SK-N-SH (cell line): ENCODE results near the gene ERC1. TPM values are rescaled to one million over a fixed set of nuclear protein-coding genes. Genes with fewer than 3 reads are reported as not detected.
"Not testable (repeated sequence)": the region's sequence is repeated elsewhere in the genome, so short reads cannot be mapped to it uniquely, and the experiment has no call there.

Experiments used
- CTCF ChIA-PET: fragments of 300-600, 350-600 bp; formaldehyde crosslinking; extraction: SDS; loops from one replicate; lab custom pipeline; 2021; lab: Yijun Ruan, JAX
- POLR2A ChIA-PET: fragments of 350-600 bp; sonication (Branson Sonifier 250); formaldehyde crosslinking; extraction: SDS; loops from one replicate; lab custom pipeline; 2020; ENCODE audit warnings: antibody characterized with exemption, inconsistent platforms; lab: Yijun Ruan, JAX
- DNase-seq: peaks from one replicate; pipeline ENCODE4 v3.0.0; 2012
- H2AFZ ChIP-seq: fragments of 200-600 bp; sonication (generic); 2 replicates; pipeline ENCODE4 v1.8.1; 2016; ENCODE audit warnings: antibody characterized with exemption, mild to moderate bottlenecking, low read depth
- H3F3A ChIP-seq: fragments of 200-600 bp; sonication (generic); replicated peaks from 2 replicates; pipeline ENCODE3; 2016; ENCODE audit warnings: antibody characterized with exemption, mild to moderate bottlenecking; ENCODE audit not compliant: insufficient read depth
- H3K27ac ChIP-seq, 2 experiments: fragments of 200-500 bp in 1 of 2; fragments of 200-600 bp in 1 of 2; sonication (Bioruptor generic) in 1 of 2; sonication (generic), shearing (Covaris generic) in 1 of 2; 2 replicates each; pipeline versions ENCODE4 v1.5.1 to v1.6.1; 2014 to 2016; ENCODE audit warnings: low read depth in 2 of 2, inconsistent platforms in 1 of 2, low read length in 1 of 2, mild to moderate bottlenecking in 1 of 2, mixed read lengths in 1 of 2
- H3K27me3 ChIP-seq: fragments of 200-600 bp; sonication (generic), shearing (Covaris generic); 2 replicates; pipeline ENCODE4 v1.6.1; 2016; ENCODE audit warnings: mixed run types; ENCODE audit not compliant: insufficient read depth
- H3K36me3 ChIP-seq, 2 experiments: fragments of 200-500 bp in 1 of 2; fragments of 200-600 bp in 1 of 2; sonication (Bioruptor generic) in 1 of 2; sonication (generic) in 1 of 2; replicated peaks in 1 of 2; 2 replicates each; pipeline versions ENCODE3 to v1.5.1; 2014 to 2016; ENCODE audit warnings: low read length in 1 of 2, mild to moderate bottlenecking in 1 of 2; ENCODE audit not compliant: insufficient read depth in 2 of 2, control insufficient read depth in 1 of 2
- H3K4me1 ChIP-seq, 2 experiments: fragments of 200-500 bp in 1 of 2; fragments of 200-600 bp in 1 of 2; sonication (Bioruptor generic) in 1 of 2; sonication (generic), shearing (Covaris generic) in 1 of 2; 2 replicates each; pipeline versions ENCODE4 v1.5.1 to v1.6.1; 2014 to 2016; ENCODE audit warnings: low read depth in 1 of 2, low read length in 1 of 2, mixed run types in 1 of 2; ENCODE audit not compliant: insufficient read depth in 2 of 2, control insufficient read depth in 1 of 2
- H3K4me2 ChIP-seq: fragments of 200-600 bp; sonication (generic), shearing (Covaris generic); 2 replicates; pipeline ENCODE4 v1.6.1; 2017; ENCODE audit warnings: mixed run types
- H3K4me3 ChIP-seq, 2 experiments: fragments of 200-500 bp in 1 of 2; fragments of 200-600 bp in 1 of 2; sonication (Bioruptor generic) in 1 of 2; sonication (generic), shearing (Covaris generic) in 1 of 2; 2 replicates each; pipeline versions ENCODE4 v1.5.1 to v1.8.1; 2014 to 2016; ENCODE audit warnings: low read depth in 2 of 2, inconsistent platforms in 1 of 2, low read length in 1 of 2, mild to moderate bottlenecking in 1 of 2, mixed read lengths in 1 of 2, moderate library complexity in 1 of 2
- H3K79me2 ChIP-seq: fragments of 200-600 bp; sonication (generic); 2 replicates; pipeline ENCODE4 v1.8.1; 2017; ENCODE audit warnings: mild to moderate bottlenecking; ENCODE audit not compliant: insufficient read depth
- H3K9ac ChIP-seq: fragments of 200-600 bp; sonication (generic); 2 replicates; pipeline ENCODE4 v1.6.1; 2017; ENCODE audit warnings: mixed run types
- H3K9me2 ChIP-seq: fragments of 200-600 bp; sonication (generic); 2 replicates; pipeline ENCODE4 v1.6.1; 2017; ENCODE audit warnings: mixed run types
- H3K9me3 ChIP-seq: fragments of 200-600 bp; sonication (generic); 2 replicates; pipeline ENCODE4 v1.6.1; 2017; ENCODE audit warnings: mixed run types, mild to moderate bottlenecking, moderate library complexity
- H4K20me1 ChIP-seq: fragments of 200-600 bp; sonication (generic); 2 replicates; pipeline ENCODE4 v1.6.1; 2017; ENCODE audit warnings: mild to moderate bottlenecking, mixed run types; ENCODE audit not compliant: insufficient read depth
- EZH2phosphoT487 ChIP-seq: fragments of 200-600 bp; sonication (generic); IDR thresholded peaks from 2 replicates; pipeline ENCODE4 v1.6.1; 2017; ENCODE audit warnings: low read depth, mixed run types, mild to moderate bottlenecking, antibody characterized with exemption, moderate library complexity, borderline replicate concordance
- FOSL2 ChIP-seq: IDR thresholded peaks from 2 replicates; pipeline ENCODE4 v1.4.0; 2012; ENCODE audit warnings: low read depth, mild to moderate bottlenecking, moderate library complexity, borderline replicate concordance
- GATA2 ChIP-seq: sonication (generic); formaldehyde crosslinking; IDR thresholded peaks from 2 replicates; pipeline ENCODE4 v1.5.0; 2020; ENCODE audit warnings: mild to moderate bottlenecking, missing genetic modification reagents
- MEF2A ChIP-seq: IDR thresholded peaks from 2 replicates; pipeline ENCODE4 v1.4.0; 2012; ENCODE audit warnings: low read depth, borderline replicate concordance
- PBX3 ChIP-seq: IDR thresholded peaks from 2 replicates; pipeline ENCODE4; 2012
- RXRA ChIP-seq: IDR thresholded peaks from 2 replicates; pipeline ENCODE4 v1.4.0; 2012; ENCODE audit warnings: low read depth, mild to moderate bottlenecking, borderline replicate concordance
- SIN3A ChIP-seq: IDR thresholded peaks from 2 replicates; pipeline ENCODE4 v1.6.1; 2012; ENCODE audit warnings: low read depth, mild to moderate bottlenecking, low read length, moderate library complexity, borderline replicate concordance
- WGBS: methylation state at CpG from one replicate; pipeline ENCODE4 v1.1.6; 2017; ENCODE audit warnings: low lambda C conversion rate; 5-methylcytosine and 5-hydroxymethylcytosine counted together
- polyA plus RNA-seq, 3 experiments: library from polyadenylated mRNA; depleted of rRNA; stranded (reverse); fragments of >200 nt; gene quantifications; 2 replicates each; pipeline ENCODE4 v1.2.3, GENCODE V29; 2012
- TF ChIP-seq, protein P1 (sequence below): fragments of 150-350 bp; IDR thresholded peaks from 2 replicates; pipeline ENCODE4 v1.6.1; 2016; ENCODE audit warnings: mild to moderate bottlenecking, low read depth, low read length

Gene ERC1
- polyA plus RNA-seq, 1 of the 3 experiments (the other 2 are of a cell fraction): 7.5 TPM

- Histone ChIP-seq H3K79me2 (peaks cover 88% of the 10 kb centered on the region), H3F3A (no peaks in the 10 kb centered on the region), H3K9me2 (no peaks in the 10 kb centered on the region), H3K4me2 (no peak overlapping the region), H2AFZ (no peak overlapping the region), H4K20me1 (no peaks in the 10 kb centered on the region), H3K27me3 (no peaks in the 10 kb centered on the region), H3K9me3 (no peaks in the 10 kb centered on the region), H3K36me3 (no peaks in the 10 kb centered on the region), H3K27ac (no peak overlapping the region), H3K9ac (no peak overlapping the region), H3K4me3 (no peak overlapping the region), H3K4me1 (no peaks in the 10 kb centered on the region; a peak in 1 of 4 replicates)
- DNase-seq: no peak
- ChIA-PET CTCF (interaction anchor here (0.6 kb wide), 1 partner anchor 106 kb away, joined by 3 read pairs; no protein-coding TSS in a partner anchor), POLR2A (no interaction called here)
- no peak for TF ChIP-seq GATA2 (CRISPR knock-in tag)
- WGBS: 95% methylated on average over 2 of the region's 2 CpGs
Observed at GRCh38 chr12:1099158-1099557, 108.1 kb downstream of the ERC1 start.

DNA sequence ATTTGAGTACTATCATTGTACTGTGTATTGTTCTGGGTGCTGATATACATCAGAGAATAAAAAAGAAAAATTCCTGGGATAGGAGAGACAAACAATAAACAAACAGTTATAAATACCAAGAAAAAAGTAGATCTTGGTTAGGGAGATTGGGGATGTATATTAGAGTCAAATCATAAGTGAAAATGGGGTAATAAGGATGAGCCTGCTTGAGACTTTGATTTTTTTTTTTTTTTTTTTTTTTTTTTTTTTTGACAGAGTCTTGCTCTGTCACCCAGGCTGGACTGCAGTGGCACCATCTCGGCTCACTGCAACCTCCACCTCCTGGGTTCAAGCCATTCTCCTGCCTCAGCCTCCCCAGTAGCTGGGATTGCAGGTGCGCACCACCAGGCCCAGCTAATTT lies 108.6 kb downstream of the ERC1 start:
- 97% methylated on average over 2 of the region's 2 CpGs for WGBS
- POLR2A ChIA-PET, H3K4me3 ChIP-seq: not testable (repeated sequence)

DNA sequence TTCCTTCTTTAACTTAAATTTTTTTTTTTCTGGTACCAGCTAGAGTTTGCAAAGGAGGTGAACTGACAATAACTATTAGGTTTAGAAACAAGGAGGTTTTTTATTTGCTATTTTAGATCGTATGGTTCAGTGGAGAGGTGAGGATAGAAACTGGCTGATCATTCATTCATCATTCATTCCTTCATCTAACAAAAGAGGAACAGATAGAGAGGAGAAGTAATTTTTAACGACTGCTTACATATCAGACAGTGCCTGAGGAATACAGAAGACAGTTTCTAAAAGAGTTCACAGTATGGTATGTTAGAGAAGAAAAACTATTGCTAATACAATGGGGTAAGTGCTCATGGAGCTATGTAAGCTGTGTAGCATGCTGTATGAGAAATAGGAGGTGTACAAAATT lies 111.1 kb downstream of the ERC1 start:
- H3K9me2 ChIP-seq: no peaks in the 10 kb centered on the region
- H3F3A ChIP-seq: no peaks in the 10 kb centered on the region
- no peaks in the 10 kb centered on the region for H3K27me3 ChIP-seq
- H3K4me2 ChIP-seq: no peak overlapping the region
- no peaks in the 10 kb centered on the region for H3K36me3 ChIP-seq
- H4K20me1 ChIP-seq: no peaks in the 10 kb centered on the region
- no peaks in the 10 kb centered on the region for H3K9me3 ChIP-seq
- ChIA-PET CTCF (interaction anchor here (1.7 to 6.0 kb wide), 3 partner anchors 9 to 481 kb away, joined by 13 to 49 read pairs (median 19); no protein-coding TSS in a partner anchor), POLR2A (no interaction called here)
- no peak for DNase-seq
- H3K4me1 ChIP-seq: no peaks in the 10 kb centered on the region; a peak in 1 of 4 replicates
- no peak overlapping the region for H3K4me3 ChIP-seq
- H2AFZ ChIP-seq: no peak overlapping the region
- peaks cover 60% of the 10 kb centered on the region for H3K79me2 ChIP-seq
- TF ChIP-seq EZH2phosphoT487: no peak
- TF ChIP-seq MEF2A: no peak
- TF ChIP-seq SIN3A: no peak
- no peak for TF ChIP-seq PBX3
- TF ChIP-seq FOSL2: no peak
- TF ChIP-seq, protein P1, sequence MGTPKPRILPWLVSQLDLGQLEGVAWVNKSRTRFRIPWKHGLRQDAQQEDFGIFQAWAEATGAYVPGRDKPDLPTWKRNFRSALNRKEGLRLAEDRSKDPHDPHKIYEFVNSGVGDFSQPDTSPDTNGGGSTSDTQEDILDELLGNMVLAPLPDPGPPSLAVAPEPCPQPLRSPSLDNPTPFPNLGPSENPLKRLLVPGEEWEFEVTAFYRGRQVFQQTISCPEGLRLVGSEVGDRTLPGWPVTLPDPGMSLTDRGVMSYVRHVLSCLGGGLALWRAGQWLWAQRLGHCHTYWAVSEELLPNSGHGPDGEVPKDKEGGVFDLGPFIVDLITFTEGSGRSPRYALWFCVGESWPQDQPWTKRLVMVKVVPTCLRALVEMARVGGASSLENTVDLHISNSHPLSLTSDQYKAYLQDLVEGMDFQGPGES: no peak
- no peak for TF ChIP-seq RXRA
- no peak overlapping the region for H3K9ac ChIP-seq
- 70% methylated on average over 2 of the region's 2 CpGs for WGBS
- H3K27ac ChIP-seq: no peak overlapping the region

More for the DNA sequence above, 108.6 kb downstream of the ERC1 start:
- not testable (repeated sequence) for H3F3A ChIP-seq, H3K4me1 ChIP-seq, H3K27me3 ChIP-seq, DNase-seq, H2AFZ ChIP-seq, H3K9ac ChIP-seq, H3K36me3 ChIP-seq, H3K9me3 ChIP-seq, H4K20me1 ChIP-seq, H3K4me2 ChIP-seq, H3K9me2 ChIP-seq, H3K27ac ChIP-seq
- peaks cover 83% of the 10 kb centered on the region for H3K79me2 ChIP-seq
- CTCF ChIA-PET: interaction anchor here (0.6 kb wide), 1 partner anchor 107 kb away, joined by 3 read pairs; no protein-coding TSS in a partner anchor
